ENCODE measurements around the gene RMDN2. TPM values are rescaled to one million over a fixed set of nuclear protein-coding genes. Genes with fewer than 3 reads are reported as not detected.

The RMDN2 gene
- total RNA-seq, 4 donors from 2014 or later: 3.7 to 10.5 (median 4.2) TPM

DNA sequence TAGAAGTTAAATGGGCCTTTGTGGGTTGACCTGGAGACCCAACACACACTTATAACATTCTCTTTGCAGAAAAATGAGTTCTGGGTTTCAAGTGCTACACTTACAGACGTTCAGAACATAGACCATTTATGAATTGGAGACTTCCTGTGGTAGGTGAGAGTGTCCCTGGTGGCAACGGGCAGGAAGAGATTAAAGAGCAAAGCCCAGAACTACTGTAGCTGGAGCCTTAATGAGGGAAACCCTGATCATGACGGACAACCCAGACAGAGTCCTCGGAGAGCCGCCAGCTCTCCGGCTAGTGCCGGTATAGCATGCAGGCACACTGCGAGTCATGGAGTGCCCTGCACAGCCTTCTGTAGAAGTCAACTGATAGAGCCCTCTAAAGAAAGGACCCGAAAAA is 44.5 kb upstream of the RMDN2 start:
- TF ChIP-seq POLR2A (IDR thresholded peaks at IDR 0.05): no peak
- TF ChIP-seq, protein P1, sequence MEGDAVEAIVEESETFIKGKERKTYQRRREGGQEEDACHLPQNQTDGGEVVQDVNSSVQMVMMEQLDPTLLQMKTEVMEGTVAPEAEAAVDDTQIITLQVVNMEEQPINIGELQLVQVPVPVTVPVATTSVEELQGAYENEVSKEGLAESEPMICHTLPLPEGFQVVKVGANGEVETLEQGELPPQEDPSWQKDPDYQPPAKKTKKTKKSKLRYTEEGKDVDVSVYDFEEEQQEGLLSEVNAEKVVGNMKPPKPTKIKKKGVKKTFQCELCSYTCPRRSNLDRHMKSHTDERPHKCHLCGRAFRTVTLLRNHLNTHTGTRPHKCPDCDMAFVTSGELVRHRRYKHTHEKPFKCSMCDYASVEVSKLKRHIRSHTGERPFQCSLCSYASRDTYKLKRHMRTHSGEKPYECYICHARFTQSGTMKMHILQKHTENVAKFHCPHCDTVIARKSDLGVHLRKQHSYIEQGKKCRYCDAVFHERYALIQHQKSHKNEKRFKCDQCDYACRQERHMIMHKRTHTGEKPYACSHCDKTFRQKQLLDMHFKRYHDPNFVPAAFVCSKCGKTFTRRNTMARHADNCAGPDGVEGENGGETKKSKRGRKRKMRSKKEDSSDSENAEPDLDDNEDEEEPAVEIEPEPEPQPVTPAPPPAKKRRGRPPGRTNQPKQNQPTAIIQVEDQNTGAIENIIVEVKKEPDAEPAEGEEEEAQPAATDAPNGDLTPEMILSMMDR (IDR thresholded peaks at IDR 0.05): no peak
- intact Hi-C loops (cut with DNase I; ENCODE audit: low total_unique reads): no loop called here
- WGBS, 2 donors: 64 to 76% methylated on average over 9 of the region's 9 CpGs

GRCh38 chr2:37881397-37881796 is 43.7 kb upstream of the RMDN2 start:
- 62 to 65% methylated on average over 9 of the region's 9 CpGs for WGBS, 2 donors
- TF ChIP-seq, protein P1 (IDR thresholded peaks at IDR 0.05): no peak
- no peak for TF ChIP-seq POLR2A (IDR thresholded peaks at IDR 0.05)
- no peak overlapping the region for H3K4me3 ChIP-seq (ENCODE audit: low read depth, poor library complexity, severe bottlenecking)
- intact Hi-C loops (cut with DNase I; ENCODE audit: low total_unique reads): no loop called here
- no peak for DNase-seq (ENCODE audit: low spot score in 2 of 2)

More for the DNA sequence above, 44.5 kb upstream of the RMDN2 start:
- DNase-seq (ENCODE audit: low spot score in 2 of 2): no peak
- H3K4me3 ChIP-seq (ENCODE audit: low read depth, poor library complexity, severe bottlenecking): no peak overlapping the region

GRCh38 chr2:37882036-37882435 is 43.1 kb upstream of the RMDN2 start:
- DNase-seq (ENCODE audit: low spot score in 2 of 2): no peak
- intact Hi-C loops (cut with DNase I; ENCODE audit: low total_unique reads): no loop called here
- TF ChIP-seq, protein P1 (IDR thresholded peaks at IDR 0.05): no peak
- TF ChIP-seq POLR2A (IDR thresholded peaks at IDR 0.05): no peak
- WGBS, 2 donors: 94 to 98% methylated on average over 1 of the region's 1 CpG
- H3K4me3 ChIP-seq (ENCODE audit: low read depth, poor library complexity, severe bottlenecking): no peak overlapping the region

DNA sequence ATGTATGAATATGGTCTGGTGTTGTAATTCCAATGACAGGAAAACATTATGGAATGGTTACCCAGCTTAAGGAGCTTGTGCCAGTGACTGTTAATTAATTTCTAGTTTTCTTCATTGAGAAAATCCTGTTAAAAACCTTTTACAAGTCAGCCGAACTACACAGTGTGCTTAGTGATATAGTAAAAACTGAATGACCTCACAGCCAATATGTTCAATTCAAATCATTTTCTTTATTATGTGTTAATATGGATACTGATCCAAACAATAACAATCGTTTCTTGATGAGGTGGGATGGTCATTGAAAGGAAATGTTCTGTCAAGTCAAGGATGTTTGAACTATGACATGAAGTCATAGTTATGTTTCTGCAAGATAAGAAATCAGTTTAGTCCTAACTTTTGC is 41.6 kb upstream of the RMDN2 start:
- DNase-seq (ENCODE audit: low spot score in 2 of 2): no peak
- H3K4me3 ChIP-seq (ENCODE audit: low read depth, poor library complexity, severe bottlenecking): no peak overlapping the region
- 78 to 88% methylated on average over 2 of the region's 2 CpGs for WGBS, 2 donors
- intact Hi-C loops (cut with DNase I; ENCODE audit: low total_unique reads): no loop called here
- TF ChIP-seq, protein P1 (IDR thresholded peaks at IDR 0.05): no peak
- TF ChIP-seq POLR2A (IDR thresholded peaks at IDR 0.05): no peak

DNA sequence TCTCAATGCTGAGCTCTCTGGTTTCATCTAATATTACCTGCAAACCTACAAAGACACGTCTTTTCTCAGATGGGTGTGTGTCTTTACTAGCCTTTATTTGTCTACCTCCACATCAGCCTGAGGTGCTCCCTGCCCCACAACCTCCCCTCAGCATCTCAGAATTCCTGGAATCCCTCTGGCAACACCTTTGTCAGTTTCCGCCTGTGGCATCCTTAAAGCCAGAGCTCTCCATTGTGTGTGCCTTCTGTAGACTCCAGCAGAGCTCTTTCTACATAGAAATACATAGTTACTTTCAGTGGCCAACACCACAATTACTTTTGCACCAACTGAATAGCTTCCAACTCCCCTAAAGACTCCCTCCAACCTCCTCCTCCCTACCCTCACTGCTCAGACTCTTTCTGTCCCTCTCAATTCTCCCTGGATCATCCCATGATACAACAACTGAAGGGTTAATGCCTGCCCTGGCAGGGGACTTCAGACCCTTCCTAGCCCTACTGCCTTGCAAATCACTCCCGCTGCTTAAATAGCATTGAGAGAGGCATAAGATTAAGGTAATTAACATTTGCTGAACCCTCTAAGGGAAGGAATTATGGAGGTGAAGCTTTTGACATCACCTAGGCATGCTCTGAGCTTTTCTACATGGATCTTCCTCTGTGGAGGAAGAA is 39.6 kb upstream of the RMDN2 start:
- intact Hi-C loops (cut with DNase I; ENCODE audit: low total_unique reads): no loop called here
- TF ChIP-seq, protein P1 (IDR thresholded peaks at IDR 0.05): no peak
- no peak for TF ChIP-seq POLR2A (IDR thresholded peaks at IDR 0.05)
- no peak for DNase-seq (ENCODE audit: low spot score in 2 of 2)
- 74 to 81% methylated on average over 3 of the region's 3 CpGs for WGBS, 2 donors
- no peak overlapping the region for H3K4me3 ChIP-seq (ENCODE audit: low read depth, poor library complexity, severe bottlenecking)

- no peak overlapping the region for H3K4me3 ChIP-seq (ENCODE audit: low read depth, poor library complexity, severe bottlenecking)
- 82% methylated on average over 5 of the region's 5 CpGs for WGBS, 2 donors
- DNase-seq (ENCODE audit: low spot score in 2 of 2): no peak
- intact Hi-C loops (cut with DNase I; ENCODE audit: low total_unique reads): no loop called here
- no peak for TF ChIP-seq POLR2A (IDR thresholded peaks at IDR 0.05)
- TF ChIP-seq, protein P1 (IDR thresholded peaks at IDR 0.05): no peak
These were observed 38.3 kb upstream of the RMDN2 start for GRCh38 chr2:37886745-37887144.
